ENCODE data around the gene INTS3.

Gene INTS3, protein sequence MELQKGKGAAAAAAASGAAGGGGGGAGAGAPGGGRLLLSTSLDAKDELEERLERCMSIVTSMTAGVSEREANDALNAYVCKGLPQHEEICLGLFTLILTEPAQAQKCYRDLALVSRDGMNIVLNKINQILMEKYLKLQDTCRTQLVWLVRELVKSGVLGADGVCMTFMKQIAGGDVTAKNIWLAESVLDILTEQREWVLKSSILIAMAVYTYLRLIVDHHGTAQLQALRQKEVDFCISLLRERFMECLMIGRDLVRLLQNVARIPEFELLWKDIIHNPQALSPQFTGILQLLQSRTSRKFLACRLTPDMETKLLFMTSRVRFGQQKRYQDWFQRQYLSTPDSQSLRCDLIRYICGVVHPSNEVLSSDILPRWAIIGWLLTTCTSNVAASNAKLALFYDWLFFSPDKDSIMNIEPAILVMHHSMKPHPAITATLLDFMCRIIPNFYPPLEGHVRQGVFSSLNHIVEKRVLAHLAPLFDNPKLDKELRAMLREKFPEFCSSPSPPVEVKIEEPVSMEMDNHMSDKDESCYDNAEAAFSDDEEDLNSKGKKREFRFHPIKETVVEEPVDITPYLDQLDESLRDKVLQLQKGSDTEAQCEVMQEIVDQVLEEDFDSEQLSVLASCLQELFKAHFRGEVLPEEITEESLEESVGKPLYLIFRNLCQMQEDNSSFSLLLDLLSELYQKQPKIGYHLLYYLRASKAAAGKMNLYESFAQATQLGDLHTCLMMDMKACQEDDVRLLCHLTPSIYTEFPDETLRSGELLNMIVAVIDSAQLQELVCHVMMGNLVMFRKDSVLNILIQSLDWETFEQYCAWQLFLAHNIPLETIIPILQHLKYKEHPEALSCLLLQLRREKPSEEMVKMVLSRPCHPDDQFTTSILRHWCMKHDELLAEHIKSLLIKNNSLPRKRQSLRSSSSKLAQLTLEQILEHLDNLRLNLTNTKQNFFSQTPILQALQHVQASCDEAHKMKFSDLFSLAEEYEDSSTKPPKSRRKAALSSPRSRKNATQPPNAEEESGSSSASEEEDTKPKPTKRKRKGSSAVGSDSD

DNA sequence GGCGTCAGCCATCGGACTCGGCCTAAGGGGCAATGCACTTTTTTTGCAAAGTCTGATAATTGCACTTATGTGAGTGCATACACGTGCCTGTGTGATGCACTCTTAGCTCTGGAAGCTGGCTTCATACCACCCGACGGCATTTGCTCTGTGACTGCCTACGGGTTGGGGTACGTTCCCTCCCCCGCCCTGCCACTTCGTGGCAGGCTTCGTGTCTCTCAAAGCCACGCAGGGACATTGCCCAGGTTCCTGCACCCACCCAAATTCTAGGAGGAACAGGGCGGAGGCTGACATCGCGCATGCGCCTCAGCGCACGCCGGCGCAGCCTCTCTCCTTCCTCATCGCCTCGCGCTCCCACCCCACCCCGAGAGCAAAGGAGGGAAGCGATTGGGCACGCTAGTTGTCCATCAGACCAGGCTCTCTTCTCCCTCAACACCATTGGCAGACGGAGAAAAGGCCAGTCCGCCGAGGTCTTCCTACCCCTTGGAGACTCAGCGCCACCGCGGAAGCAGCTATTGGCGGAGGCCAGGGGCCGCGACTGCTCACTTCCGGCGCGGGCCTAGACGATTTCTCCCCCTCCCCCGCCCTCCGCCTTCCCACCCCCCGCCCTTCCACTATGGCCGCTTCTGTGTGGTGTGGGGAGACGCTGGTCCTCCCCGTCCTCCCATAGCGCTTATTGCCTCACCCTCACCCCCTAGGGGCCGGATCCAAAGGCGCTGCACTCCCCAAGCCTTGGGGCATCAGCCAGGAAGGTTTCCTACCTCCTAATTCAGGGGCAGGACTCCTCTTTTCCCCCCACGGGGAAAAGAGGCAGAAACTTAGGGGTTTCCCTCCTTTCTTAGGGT is at the start of gene INTS3:
INTS3 (plus strand) TSS at position 588 of the 842 bp plus-strand sequence. CDS start 585 bp downstream, outside the sequence.
- peak; percentile 90 to 98 for DNase-seq (ENCODE audit: low read depth in 2 of 2)

DNA sequence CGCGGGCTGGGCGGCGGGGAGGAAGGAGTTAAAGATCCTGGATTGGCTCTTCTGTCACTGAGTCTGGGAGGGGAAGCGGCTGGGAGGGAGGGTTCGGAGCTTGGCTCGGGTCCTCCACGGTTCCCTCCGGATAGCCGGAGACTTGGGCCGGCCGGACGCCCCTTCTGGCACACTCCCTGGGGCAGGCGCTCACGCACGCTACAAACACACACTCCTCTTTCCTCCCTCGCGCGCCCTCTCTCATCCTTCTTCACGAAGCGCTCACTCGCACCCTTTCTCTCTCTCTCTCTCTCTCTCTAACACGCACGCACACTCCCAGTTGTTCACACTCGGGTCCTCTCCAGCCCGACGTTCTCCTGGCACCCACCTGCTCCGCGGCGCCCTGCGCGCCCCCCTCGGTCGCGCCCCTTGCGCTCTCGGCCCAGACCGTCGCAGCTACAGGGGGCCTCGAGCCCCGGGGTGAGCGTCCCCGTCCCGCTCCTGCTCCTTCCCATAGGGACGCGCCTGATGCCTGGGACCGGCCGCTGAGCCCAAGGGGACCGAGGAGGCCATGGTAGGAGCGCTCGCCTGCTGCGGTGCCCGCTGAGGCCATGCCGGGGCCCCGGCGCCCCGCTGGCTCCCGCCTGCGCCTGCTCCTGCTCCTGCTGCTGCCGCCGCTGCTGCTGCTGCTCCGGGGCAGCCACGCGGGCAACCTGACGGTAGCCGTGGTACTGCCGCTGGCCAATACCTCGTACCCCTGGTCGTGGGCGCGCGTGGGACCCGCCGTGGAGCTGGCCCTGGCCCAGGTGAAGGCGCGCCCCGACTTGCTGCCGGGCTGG is 49.1 kb upstream of the INTS3 start, which contains the start of gene NPR1:
NPR1 (plus strand) TSS at position 170 of the 818 bp plus-strand sequence; CDS start at position 591, 421 bp downstream.
- no peak for DNase-seq (ENCODE audit: low read depth in 2 of 2)

DNA sequence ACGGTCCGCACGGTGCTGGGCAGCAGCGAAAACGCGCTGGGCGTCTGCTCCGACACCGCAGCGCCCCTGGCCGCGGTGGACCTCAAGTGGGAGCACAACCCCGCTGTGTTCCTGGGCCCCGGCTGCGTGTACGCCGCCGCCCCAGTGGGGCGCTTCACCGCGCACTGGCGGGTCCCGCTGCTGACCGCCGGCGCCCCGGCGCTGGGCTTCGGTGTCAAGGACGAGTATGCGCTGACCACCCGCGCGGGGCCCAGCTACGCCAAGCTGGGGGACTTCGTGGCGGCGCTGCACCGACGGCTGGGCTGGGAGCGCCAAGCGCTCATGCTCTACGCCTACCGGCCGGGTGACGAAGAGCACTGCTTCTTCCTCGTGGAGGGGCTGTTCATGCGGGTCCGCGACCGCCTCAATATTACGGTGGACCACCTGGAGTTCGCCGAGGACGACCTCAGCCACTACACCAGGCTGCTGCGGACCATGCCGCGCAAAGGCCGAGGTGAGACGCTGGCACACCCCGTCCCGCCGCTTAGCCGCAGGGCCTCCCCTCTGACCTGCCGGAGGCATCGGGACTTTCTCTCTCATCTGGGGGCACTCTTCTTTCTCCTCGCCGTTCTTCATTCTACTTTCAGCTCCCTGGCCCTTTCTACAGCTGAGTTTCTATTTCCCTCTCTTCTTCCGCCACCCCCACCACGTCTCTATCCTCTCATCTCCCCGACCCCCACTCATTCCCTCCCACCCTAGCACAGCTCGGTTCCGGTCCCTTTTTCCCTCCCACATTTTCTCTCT is 48.3 kb upstream of the INTS3 start:
- DNase-seq (ENCODE audit: low read depth in 2 of 2), result no peak

DNA sequence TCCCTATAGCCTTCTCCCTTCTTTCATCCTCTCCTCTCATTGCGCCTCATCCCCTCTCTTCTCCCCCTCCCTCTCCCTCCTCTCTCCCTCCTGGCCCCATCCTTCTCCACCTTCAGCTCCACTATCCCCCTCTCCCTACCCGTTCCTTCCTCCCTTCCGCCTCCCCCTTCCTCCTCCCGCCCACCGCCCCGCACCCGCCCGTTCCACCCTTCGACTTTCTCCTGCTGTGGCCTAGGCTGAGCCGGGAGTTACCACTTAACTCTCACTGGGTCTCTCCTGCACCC is 47.8 kb upstream of the INTS3 start:
- no peak for DNase-seq (ENCODE audit: low read depth in 2 of 2)

DNA sequence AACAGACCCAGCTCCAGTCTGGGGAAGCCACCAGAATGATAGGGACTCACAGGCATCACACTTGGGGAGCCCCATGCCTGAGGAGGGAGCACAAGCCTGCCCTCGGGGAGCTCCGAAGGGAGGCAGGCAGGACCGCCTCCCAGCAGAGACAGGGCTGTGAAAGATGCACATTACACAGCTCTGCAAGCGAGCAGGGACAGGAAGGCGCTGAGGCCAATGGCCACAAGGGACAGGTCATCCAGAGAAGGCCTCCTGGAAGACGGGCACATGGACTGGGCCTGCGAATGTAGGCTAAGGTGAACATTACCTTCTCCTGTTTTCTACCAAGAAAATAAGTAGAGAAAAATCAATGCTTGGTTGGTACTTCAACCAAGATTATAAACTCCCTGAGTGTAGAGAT is 45.1 kb upstream of the INTS3 start:
- no peak for DNase-seq (ENCODE audit: low read depth in 2 of 2)

DNA sequence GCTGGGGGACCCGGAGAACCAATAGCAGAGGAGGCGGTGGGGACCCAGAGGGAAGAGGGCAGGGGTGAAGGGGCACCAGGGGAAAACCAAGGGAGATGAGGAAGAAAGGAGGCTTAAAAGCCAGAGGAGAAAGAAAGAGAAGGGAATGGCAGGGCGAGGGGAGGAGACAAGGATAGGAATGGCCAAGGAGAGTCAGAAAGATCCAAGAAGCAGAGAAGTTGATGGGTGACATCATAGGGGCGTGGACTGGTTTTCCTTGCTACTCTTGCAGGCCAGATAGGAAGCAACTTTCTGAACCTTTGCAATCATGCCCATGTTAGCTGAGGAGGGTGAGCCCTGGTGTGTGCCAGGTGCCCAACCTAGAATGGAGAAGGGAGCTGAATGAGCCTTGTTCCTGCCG is 44.0 kb upstream of the INTS3 start:
- DNase-seq (ENCODE audit: low read depth in 2 of 2), result no peak

DNA sequence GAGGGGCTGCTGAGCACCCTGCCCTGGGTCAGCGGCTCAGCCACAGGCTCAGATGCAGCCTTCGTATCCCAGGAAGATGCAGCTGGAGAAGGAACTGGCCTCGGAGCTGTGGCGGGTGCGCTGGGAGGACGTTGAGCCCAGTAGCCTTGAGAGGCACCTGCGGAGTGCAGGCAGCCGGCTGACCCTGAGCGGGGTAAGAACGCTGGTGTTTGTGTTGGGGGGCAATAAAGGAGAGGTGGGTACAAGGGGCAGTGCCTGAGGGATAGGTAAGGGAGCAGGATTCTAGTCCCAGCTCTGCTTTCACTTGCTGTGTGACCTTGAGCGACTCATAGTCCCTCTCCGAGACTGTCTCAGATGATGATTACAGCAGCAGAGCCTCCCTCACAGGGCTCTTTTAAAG is 43.0 kb upstream of the INTS3 start:
- no peak for DNase-seq (ENCODE audit: low read depth in 2 of 2)

DNA sequence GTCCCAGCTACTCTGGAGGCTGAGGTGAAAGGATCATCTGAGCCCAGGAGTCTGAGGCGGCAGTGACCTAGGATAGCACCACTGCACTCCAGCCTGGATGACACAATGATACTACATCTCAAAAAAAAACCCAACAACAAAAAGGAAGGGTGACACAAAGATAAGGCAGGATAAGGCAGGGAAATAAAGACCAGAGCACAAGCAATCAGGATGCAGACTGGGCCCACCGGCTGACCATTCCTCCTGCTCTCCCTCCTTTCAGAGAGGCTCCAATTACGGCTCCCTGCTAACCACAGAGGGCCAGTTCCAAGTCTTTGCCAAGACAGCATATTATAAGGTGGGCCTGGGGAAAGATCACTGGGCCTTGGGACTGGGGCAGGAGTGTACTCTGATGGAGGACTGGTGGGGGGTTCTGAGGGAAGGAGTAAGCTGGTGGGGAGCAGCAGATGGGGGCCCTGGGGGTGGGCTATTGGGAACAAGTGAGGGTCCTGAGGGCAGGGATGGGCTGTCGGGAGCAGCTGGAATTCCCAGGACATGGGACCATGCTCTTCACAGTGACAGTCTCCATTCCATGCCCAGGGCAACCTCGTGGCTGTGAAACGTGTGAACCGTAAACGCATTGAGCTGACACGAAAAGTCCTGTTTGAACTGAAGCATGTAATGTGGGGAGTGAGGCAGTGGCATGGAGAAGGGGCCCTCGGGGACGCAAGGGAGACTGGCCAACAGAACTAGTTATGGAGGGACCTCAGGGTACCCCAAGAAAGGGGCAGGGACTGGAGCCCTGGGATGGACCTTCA is 42.1 kb upstream of the INTS3 start:
- DNase-seq (ENCODE audit: low read depth in 2 of 2), result no peak

DNA sequence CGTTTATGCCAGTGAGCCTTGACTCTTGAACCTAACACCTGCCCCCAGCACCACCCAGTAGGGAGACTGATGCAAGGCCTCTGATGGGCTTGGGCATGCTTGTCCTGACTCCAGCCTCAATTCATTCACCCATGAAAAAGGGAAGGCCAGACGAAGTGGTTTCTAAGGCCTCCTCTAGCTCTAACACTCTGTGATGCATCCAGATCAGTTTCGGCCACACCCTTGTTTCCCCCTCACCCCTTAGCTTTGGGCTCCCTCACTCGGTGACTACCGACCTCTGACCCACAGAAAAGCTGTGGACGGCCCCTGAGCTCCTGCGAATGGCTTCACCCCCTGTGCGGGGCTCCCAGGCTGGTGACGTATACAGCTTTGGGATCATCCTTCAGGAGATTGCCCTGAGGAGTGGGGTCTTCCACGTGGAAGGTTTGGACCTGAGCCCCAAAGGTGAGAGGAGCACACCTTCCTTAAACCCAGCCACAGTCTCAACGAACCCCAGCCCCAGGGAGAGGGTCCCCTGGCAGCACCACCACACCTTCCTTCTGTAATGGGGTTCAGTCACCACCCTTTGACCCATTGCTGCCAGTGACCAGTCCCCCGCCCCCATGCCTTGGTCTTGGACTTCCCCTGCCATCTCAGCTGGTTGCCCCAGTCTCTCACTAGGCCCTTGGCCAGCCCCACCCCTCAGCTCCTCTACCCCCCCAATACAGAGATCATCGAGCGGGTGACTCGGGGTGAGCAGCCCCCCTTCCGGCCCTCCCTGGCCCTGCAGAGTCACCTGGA is 40.3 kb upstream of the INTS3 start:
- no peak for DNase-seq (ENCODE audit: low read depth in 2 of 2)

DNA sequence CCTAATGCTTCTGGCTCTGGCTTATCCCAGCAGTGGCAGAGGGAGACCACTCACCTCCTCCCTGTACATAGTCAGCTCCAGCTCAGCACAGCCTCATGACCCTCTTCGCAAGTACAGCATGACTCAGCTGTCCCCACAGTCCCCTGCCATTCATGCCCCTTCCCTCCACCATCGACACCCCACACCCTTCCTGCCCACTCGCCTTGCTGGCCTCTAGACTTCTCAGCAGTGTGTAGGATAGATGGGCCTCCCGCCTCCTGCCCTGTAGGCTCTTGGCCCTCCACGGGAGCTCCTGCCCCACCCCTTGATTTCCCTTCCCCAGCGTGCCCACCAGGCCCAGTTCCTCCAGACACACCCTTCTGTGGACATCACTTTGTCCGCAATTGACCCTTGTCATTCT is 39.6 kb upstream of the INTS3 start:
- no peak for DNase-seq (ENCODE audit: low read depth in 2 of 2)

DNA sequence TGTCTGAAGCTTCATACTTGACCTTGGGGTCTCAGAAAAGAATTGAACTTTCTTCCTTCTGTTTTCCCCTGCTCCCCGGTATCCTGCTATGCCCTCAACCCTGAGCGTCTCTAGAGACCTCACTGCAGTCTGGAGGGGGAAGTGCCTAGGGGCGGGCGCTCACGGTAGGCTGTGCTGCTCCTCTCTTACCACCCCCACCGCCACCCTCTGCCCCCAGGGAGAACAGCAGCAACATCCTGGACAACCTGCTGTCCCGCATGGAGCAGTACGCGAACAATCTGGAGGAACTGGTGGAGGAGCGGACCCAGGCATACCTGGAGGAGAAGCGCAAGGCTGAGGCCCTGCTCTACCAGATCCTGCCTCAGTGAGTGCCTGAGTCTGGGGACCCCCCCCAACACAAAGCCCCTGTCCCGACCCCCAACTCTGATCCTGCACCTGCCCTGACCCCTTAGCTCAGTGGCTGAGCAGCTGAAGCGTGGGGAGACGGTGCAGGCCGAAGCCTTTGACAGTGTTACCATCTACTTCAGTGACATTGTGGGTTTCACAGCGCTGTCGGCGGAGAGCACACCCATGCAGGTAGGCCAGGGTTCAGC is 39.0 kb upstream of the INTS3 start:
- DNase-seq (ENCODE audit: low read depth in 2 of 2), result no peak

DNA sequence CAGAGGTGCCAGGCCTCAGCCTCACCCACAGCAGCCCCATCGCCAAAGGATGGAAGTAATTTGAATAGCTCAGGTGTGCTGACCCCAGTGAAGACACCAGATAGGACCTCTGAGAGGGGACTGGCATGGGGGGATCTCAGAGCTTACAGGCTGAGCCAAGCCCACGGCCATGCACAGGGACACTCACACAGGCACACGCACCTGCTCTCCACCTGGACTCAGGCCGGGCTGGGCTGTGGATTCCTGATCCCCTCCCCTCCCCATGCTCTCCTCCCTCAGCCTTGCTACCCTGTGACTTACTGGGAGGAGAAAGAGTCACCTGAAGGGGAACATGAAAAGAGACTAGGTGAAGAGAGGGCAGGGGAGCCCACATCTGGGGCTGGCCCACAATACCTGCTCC is 34.4 kb upstream of the INTS3 start:
- no peak for DNase-seq (ENCODE audit: low read depth in 2 of 2)

DNA sequence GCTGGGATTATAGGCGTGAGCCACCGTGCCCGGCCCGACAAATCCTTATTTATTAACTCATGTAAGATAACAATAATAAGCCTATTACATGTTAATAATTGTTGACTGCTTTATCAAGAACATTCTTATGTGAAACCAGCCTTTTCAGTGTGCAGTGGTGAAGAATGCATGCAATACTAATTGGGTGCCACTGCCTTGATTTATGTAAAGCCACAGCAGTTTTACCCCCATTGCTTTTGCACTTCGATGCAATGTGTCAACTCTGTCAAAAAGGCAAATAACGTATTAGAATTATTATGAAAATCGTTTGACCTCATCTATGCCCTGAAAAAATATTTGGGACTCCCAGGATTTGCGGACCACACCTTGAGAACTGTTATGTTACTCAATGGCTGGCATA is 31.1 kb upstream of the INTS3 start:
- no peak for DNase-seq (ENCODE audit: low read depth in 2 of 2)

DNA sequence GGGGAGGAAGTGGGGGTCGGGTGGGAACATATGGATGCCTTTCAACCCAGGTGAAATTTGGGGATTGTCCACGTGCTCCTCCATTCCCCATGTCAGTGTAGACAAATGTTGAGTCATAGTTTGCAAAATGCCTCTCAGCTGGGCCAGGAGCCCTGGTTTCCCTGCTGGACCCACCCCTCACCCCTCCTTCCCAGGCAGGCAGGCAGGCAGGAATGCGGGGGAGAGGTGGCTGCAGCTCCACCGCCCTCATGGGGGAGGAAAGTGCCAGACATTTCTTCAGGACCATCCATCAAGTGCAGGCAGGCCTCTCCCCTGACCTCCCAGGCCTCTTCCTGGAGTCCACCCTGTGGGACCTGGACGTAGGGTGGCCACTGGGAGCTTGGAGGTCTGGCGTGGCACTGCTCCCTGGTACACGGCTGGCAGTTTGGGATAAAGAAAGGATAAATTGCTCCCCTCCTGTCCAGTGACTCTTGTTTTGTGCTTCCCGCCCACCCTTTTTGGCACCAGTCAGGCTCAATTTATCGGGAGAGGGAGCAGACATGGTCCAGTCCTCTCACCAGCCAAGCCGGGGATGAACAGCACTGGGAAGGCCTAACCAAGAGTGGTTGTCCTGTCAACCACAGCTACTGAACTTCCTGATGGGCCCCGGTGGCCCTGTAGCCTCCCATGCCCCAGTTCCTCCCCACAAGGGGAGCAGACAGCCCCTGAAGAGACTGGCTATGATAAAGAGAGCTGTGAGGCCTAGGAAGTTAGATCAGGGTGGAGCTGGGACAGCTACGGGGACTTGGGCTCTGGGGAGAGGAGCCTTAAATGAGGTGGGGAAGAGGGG is 30.4 kb upstream of the INTS3 start:
- DNase-seq (ENCODE audit: low read depth in 2 of 2), result no peak

DNA sequence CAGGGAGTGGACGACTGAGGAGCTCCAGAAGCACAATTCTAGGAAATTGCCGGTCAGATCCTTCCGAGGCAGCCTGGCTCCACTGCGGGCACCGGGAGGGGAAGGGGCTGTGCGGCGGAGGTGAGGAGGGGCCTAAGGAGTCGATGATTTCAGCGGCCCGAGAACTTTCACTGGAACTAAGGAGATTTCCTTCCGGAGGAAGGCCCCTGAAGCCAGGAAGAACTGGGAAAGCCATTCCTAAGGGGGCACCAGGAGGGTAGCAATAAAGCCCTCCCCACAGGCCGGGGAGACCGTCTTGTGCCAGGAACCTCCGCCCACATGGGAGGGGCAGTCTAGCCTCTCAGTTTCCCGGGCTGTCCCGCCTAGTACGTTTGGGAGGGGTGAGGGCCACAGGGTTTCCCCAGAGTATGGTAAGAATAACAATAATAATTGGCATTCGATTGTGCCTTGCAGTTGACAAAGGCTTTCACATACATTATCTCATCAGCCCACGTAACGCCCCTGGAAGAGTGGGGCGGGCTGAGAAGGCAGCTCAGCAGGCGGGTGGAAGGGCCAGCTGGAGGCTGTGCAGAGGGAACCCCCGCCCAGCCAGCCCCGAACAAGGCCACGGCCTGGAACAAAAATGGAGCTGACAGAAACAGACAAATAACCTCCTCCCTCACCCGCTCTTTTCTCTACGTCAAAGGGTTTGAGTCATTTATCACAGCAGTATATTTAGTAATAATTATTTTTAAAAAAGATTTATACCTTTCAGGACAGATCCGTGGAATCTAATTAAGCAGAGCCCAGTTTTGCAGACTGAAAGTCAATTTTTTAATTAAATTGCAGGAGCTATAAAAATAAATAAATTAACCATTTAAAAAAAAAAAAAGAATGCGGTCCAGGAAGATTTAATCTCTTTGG is 29.6 kb upstream of the INTS3 start:
- DNase-seq (ENCODE audit: low read depth in 2 of 2), result no peak
